Natural killer cell (primary cell): ENCODE data around the gene TLR9. TPM values are rescaled to one million over a fixed set of nuclear protein-coding genes. Genes with fewer than 3 reads are reported as not detected.

Source experiments
- ATAC-seq, 3 donors: fragments of 150-1000 bp in 2 of 3; fragments of 200-7000 bp in 1 of 3; cut with Tn5 transposase; 1 replicate in 1 of 3; 2 replicates in 2 of 3; pipeline ENCODE4 v1.10.0; 2021; ENCODE audit warnings: mild to moderate bottlenecking in 2 of 3, moderate library complexity in 2 of 3
- DNase-seq, 2 donors: peaks; one replicate each; pipeline versions ENCODE4 v3.0.0 to v3.0.0-alpha.2; 2013 to 2021; ENCODE audit warnings: mixed read lengths in 1 of 2
- H3K27ac ChIP-seq: one replicate; pipeline ENCODE4 v1.5.1; 2013; ENCODE audit warnings: mild to moderate bottlenecking, low read length
- H3K27me3 ChIP-seq: one replicate; pipeline ENCODE4 v1.6.1; 2013; ENCODE audit warnings: low read length; ENCODE audit not compliant: control insufficient read depth, insufficient read depth
- H3K36me3 ChIP-seq: one replicate; pipeline ENCODE4 v1.6.1; 2013; ENCODE audit warnings: low read length; ENCODE audit not compliant: control insufficient read depth, insufficient read depth
- H3K4me1 ChIP-seq: one replicate; pipeline ENCODE4 v1.6.1; 2013; ENCODE audit warnings: low read length; ENCODE audit not compliant: control insufficient read depth, insufficient read depth
- H3K4me3 ChIP-seq: one replicate; pipeline ENCODE4 v1.5.1; 2013; ENCODE audit warnings: low read length
- H3K9me3 ChIP-seq: one replicate; pipeline ENCODE4 v1.6.1; 2013; ENCODE audit warnings: low read length; ENCODE audit not compliant: control insufficient read depth, insufficient read depth
- H3K27ac Mint-ChIP-seq, 2 donors: one replicate each; pipeline ENCODE4 v1.8.0; 2022; ENCODE audit warnings: mild to moderate bottlenecking in 2 of 2, mixed read lengths in 2 of 2, moderate library complexity in 1 of 2
- H3K27me3 Mint-ChIP-seq, 2 donors: one replicate each; pipeline ENCODE4 v1.8.0; 2022; ENCODE audit warnings: low read depth in 2 of 2, mixed read lengths in 2 of 2
- H3K36me3 Mint-ChIP-seq: one replicate; pipeline ENCODE4 v1.8.0; 2022; ENCODE audit warnings: mixed read lengths
- H3K4me1 Mint-ChIP-seq, 2 donors: one replicate each; pipeline ENCODE4 v1.8.0; 2022; ENCODE audit warnings: mixed read lengths in 2 of 2
- H3K4me3 Mint-ChIP-seq: one replicate; pipeline ENCODE4 v1.8.0; 2022; ENCODE audit warnings: mild to moderate bottlenecking, moderate library complexity, mixed read lengths
- H3K9me3 Mint-ChIP-seq, 2 donors: one replicate each; pipeline ENCODE4 v1.8.0; 2022; ENCODE audit warnings: mixed read lengths in 2 of 2
- CTCF ChIP-seq: fragments of 200-600 bp; IDR thresholded peaks from one replicate; pipeline ENCODE4 v1.8.0; 2022; ENCODE audit warnings: antibody characterized with exemption
- WGBS: methylation state at CpG from one replicate; pipeline ENCODE4 v1.1.7; 2013; ENCODE audit warnings: missing lambda C conversion rate; ENCODE audit not compliant: insufficient coverage; 5-methylcytosine and 5-hydroxymethylcytosine counted together
- intact Hi-C: fragments of 100-400 bp; cut with micrococcal nuclease; formaldehyde crosslinking; loops from one replicate; pipeline ENCODE4 v1.14.2; 2022
- total RNA-seq, 4 donors: library from RNA; stranded (reverse); fragments of 120-200 nt in 1 of 4; gene quantifications; one replicate each; pipeline versions ENCODE4 v1.2.3 to v1.2.4, GENCODE V29; 2013 to 2022

The TLR9 gene
- total RNA-seq, 3 donors from 2014 or later (not counting 1 experiment from before 2014, with no cell fraction given) = 0.20 to 0.21 TPM; not detected in 1

- H3K4me3 ChIP-seq = peak overlapping the region; percentile 9
- H3K27me3 ChIP-seq = no peaks in the 10 kb centered on the region
- H3K9me3 Mint-ChIP-seq = no peaks in the 10 kb centered on the region
- intact Hi-C loops = no loop called here
- H3K4me1 Mint-ChIP-seq = peaks cover 39 to 40% of the 10 kb centered on the region in 2 donors
- peaks cover 23% of the 10 kb centered on the region for H3K36me3 ChIP-seq
- no peaks in the 10 kb centered on the region for H3K27me3 Mint-ChIP-seq
- H3K36me3 Mint-ChIP-seq = peaks cover 16% of the 10 kb centered on the region
- ATAC-seq (peak; percentile 58 to 62 (median 61)), DNase-seq (peak in 1 of 2 donors; percentile 67)
- H3K4me1 ChIP-seq = peaks cover 70% of the 10 kb centered on the region
- H3K27ac ChIP-seq = peak overlapping the region; percentile 51
- no peak for TF ChIP-seq CTCF
- peak overlapping the region; percentile 68 to 80 for H3K27ac Mint-ChIP-seq
- H3K4me3 Mint-ChIP-seq = peak overlapping the region; percentile 82
- H3K9me3 ChIP-seq = no peaks in the 10 kb centered on the region
- WGBS = 26% methylated on average over 11 of the region's 12 CpGs
These were observed 7.0 kb downstream of the TLR9 start for GRCh38 chr3:52218454-52218853.

GRCh38 chr3:52218026-52218425 lies 7.4 kb downstream of the TLR9 start:
- TF ChIP-seq CTCF = no peak
- Mint-ChIP-seq H3K27me3 (no peaks in the 10 kb centered on the region), H3K9me3 (no peaks in the 10 kb centered on the region), H3K4me3 (peak overlapping the region; percentile 82), H3K4me1 (peaks cover 39 to 40% of the 10 kb centered on the region in 2 donors), H3K27ac (peak overlapping the region; percentile 68 to 80), H3K36me3 (peaks cover 17% of the 10 kb centered on the region)
- Histone ChIP-seq H3K9me3 (no peaks in the 10 kb centered on the region), H3K27me3 (no peaks in the 10 kb centered on the region), H3K27ac (peak overlapping the region; percentile 15), H3K36me3 (peaks cover 28% of the 10 kb centered on the region), H3K4me1 (peaks cover 67% of the 10 kb centered on the region), H3K4me3 (peak overlapping the region; percentile 9)
- whole genome bisulfite sequencing = 52% methylated on average over 3 of the region's 3 CpGs
- intact Hi-C loops = no loop called here
- peak in 1 of 2 donors; percentile 20 for DNase-seq
- ATAC-seq = peak in 1 of 3 donors; percentile 3

GRCh38 chr3:52217409-52217805 lies 8.0 kb downstream of the TLR9 start:
- WGBS = 48% methylated on average over 9 of the region's 10 CpGs
- H3K4me3 Mint-ChIP-seq = peak overlapping the region; percentile 82
- ATAC-seq = no peak
- peaks cover 39 to 40% of the 10 kb centered on the region in 2 donors for H3K4me1 Mint-ChIP-seq
- Histone ChIP-seq H3K9me3 (no peaks in the 10 kb centered on the region), H3K4me1 (peaks cover 61% of the 10 kb centered on the region), H3K36me3 (peaks cover 32% of the 10 kb centered on the region), H3K27ac (peak overlapping the region; percentile 50), H3K4me3 (no peak overlapping the region), H3K27me3 (no peaks in the 10 kb centered on the region)
- no peak for TF ChIP-seq CTCF
- no peak for DNase-seq
- H3K27ac Mint-ChIP-seq = peak overlapping the region; percentile 68 to 80
- intact Hi-C loops = no loop called here
- H3K36me3 Mint-ChIP-seq = peaks cover 17% of the 10 kb centered on the region
- H3K27me3 Mint-ChIP-seq = no peaks in the 10 kb centered on the region
- H3K9me3 Mint-ChIP-seq = no peaks in the 10 kb centered on the region
